Small intestine (tissue), 7 donors: ENCODE results near the gene HDAC11. TPM values are rescaled to one million over a fixed set of nuclear protein-coding genes. Genes with fewer than 3 reads are reported as not detected.

Source experiments
- DNase-seq, 2 donors: peaks; one replicate each; pipeline versions ENCODE4 v3.0.0 to v3.0.0-alpha.2; 2013
- FAIRE-seq: peaks from 2 replicates; lab custom pipeline; 2012; peaks lifted over from hg19 to GRCh38; lab: Jason Lieb, UNC
- H3K27ac ChIP-seq, 3 donors: one replicate each; pipeline ENCODE4 v1.5.1; 2013; ENCODE audit warnings: low read length in 2 of 3, mild to moderate bottlenecking in 2 of 3, control low read depth in 1 of 3, inconsistent platforms in 1 of 3, low read depth in 1 of 3, moderate library complexity in 1 of 3
- H3K27me3 ChIP-seq, 3 donors: one replicate each; pipeline ENCODE4 v1.6.1; 2013; ENCODE audit warnings: low read length in 3 of 3, inconsistent platforms in 1 of 3; ENCODE audit not compliant: control insufficient read depth in 3 of 3, insufficient read depth in 3 of 3
- H3K36me3 ChIP-seq, 3 donors: one replicate each; pipeline ENCODE4 v1.6.1; 2013; ENCODE audit warnings: low read length in 3 of 3, inconsistent platforms in 1 of 3, low read depth in 1 of 3, mild to moderate bottlenecking in 1 of 3, moderate library complexity in 1 of 3; ENCODE audit not compliant: control insufficient read depth in 3 of 3, insufficient read depth in 2 of 3
- H3K4me1 ChIP-seq, 3 donors: one replicate each; pipeline ENCODE4 v1.6.1; 2013; ENCODE audit warnings: low read length in 2 of 3, inconsistent platforms in 1 of 3, low read depth in 1 of 3, mild to moderate bottlenecking in 1 of 3, moderate library complexity in 1 of 3; ENCODE audit not compliant: control insufficient read depth in 3 of 3, insufficient read depth in 2 of 3
- H3K4me3 ChIP-seq, 3 donors: one replicate each; pipeline ENCODE4 v1.5.1; 2013; ENCODE audit warnings: low read length in 3 of 3, control low read depth in 1 of 3, inconsistent platforms in 1 of 3, low read depth in 1 of 3, mild to moderate bottlenecking in 1 of 3, moderate library complexity in 1 of 3
- H3K9me3 ChIP-seq, 2 donors: one replicate each; pipeline ENCODE4 v1.6.1; 2013; ENCODE audit warnings: low read depth in 1 of 2, low read length in 1 of 2; ENCODE audit not compliant: control insufficient read depth in 2 of 2, insufficient read depth in 1 of 2
- WGBS, 3 donors: extraction: QIAGEN DNeasy Blood & Tissue Kit; methylation state at CpG; one replicate each; pipeline ENCODE4 v1.1.7; 2013; 5-methylcytosine and 5-hydroxymethylcytosine counted together
- polyA plus RNA-seq, 4 donors: library from polyadenylated mRNA; stranded (reverse) in 3 of 4; unstranded in 1 of 4; fragments of 200-250 nt in 3 of 4; fragments of 120-200 nt in 1 of 4; gene quantifications; one replicate each; pipeline versions ENCODE4 v1.2.1 to v1.2.3, GENCODE V29; 2013
- donor health status: healthy with polysubstance abuse.
- donor health status: control.
- donor health status: control.
- donor health status: Bipolar disorder and iron deficiency.
- donor health status: healthy.

HDAC11 gene
- polyA plus RNA-seq, 4 donors: 12.4 to 20.8 (median 18.7) TPM

- no peak for DNase-seq
- no peak overlapping the region for H3K27ac ChIP-seq
- H3K4me1 ChIP-seq: no peaks in the 10 kb centered on the region
- no peaks in the 10 kb centered on the region for H3K27me3 ChIP-seq
- no peaks in the 10 kb centered on the region for H3K9me3 ChIP-seq
- WGBS, 3 donors: 73 to 81% (median 81%) methylated on average over 9 of the region's 9 CpGs
- no peak overlapping the region for H3K4me3 ChIP-seq
- FAIRE-seq: no peak
- H3K36me3 ChIP-seq: no peaks in the 10 kb centered on the region
Measured at GRCh38 chr3:13535905-13536304, 55.8 kb downstream of the HDAC11 start.

GRCh38 chr3:13536432-13536831 lies 56.3 kb downstream of the HDAC11 start:
- 63 to 79% (median 72%) methylated on average over 3 of the region's 3 CpGs for WGBS, 3 donors
- Histone ChIP-seq H3K27me3 (no peaks in the 10 kb centered on the region), H3K9me3 (no peaks in the 10 kb centered on the region), H3K4me3 (no peak overlapping the region), H3K27ac (no peak overlapping the region), H3K36me3 (no peaks in the 10 kb centered on the region), H3K4me1 (no peaks in the 10 kb centered on the region)
- FAIRE-seq (no peak), DNase-seq (no peak)

DNA sequence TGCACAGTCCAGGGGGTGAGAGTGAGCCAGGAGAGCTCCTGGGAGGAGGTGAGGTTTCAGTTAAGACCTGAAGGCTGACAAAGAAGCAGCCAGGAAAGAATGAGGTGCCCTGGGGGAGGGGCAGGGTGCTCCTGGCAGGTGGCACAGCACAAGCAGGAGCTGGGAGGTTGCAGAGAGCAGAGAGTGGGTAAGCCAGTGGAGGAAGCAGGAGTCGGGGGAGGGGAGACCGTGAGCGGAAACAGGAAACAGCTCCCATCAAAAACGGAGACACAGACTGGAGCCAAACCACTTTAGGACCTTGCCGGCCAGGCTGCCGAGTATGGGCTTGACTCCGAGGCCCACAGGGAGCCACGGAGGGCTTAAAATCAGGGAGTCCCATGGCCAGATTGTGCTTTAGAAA lies 56.7 kb downstream of the HDAC11 start:
- Histone ChIP-seq H3K4me1 (no peaks in the 10 kb centered on the region), H3K36me3 (no peaks in the 10 kb centered on the region), H3K9me3 (no peaks in the 10 kb centered on the region), H3K27ac (no peak overlapping the region), H3K4me3 (no peak overlapping the region), H3K27me3 (no peaks in the 10 kb centered on the region)
- DNase-seq (no peak), FAIRE-seq (no peak)
- WGBS, 3 donors: 20 to 47% (median 27%) methylated on average over 8 of the region's 8 CpGs

DNA sequence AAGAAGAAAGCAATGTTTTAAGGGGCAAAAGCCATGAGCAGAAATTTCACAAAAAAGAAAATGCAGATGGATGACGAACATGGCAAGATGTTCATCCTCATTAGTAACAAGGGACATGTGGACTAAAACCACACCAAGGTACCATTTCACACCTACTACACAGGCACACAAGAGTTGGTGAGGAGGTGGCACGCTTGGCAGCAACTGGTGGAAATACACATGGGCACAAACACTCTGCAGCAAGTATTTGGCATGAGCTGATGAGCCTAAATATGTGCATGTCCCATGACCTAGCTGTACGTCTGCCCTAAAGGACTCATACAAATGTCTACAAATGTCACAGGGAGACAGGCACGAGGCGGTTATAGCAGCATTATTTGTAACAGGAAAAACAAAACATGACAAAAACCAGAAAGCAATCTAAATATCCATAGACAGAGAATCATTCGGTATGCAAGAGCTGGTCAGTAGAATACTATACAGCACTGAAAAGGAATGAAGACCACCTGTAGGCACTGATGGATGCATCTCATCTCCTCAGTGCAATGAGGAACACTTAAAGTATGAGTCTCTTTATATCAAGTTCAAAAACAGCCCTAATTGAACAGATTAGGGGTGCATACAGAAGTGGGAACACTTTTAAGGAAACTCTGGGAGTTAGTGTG lies 57.3 kb downstream of the HDAC11 start:
- no peaks in the 10 kb centered on the region for H3K27me3 ChIP-seq
- H3K4me3 ChIP-seq: no peak overlapping the region
- H3K9me3 ChIP-seq: no peaks in the 10 kb centered on the region
- DNase-seq: no peak
- 92 to 96% (median 93%) methylated on average over 6 of the region's 6 CpGs for WGBS, 3 donors
- no peak overlapping the region for H3K27ac ChIP-seq
- no peak for FAIRE-seq
- no peaks in the 10 kb centered on the region for H3K4me1 ChIP-seq
- no peaks in the 10 kb centered on the region for H3K36me3 ChIP-seq

DNA sequence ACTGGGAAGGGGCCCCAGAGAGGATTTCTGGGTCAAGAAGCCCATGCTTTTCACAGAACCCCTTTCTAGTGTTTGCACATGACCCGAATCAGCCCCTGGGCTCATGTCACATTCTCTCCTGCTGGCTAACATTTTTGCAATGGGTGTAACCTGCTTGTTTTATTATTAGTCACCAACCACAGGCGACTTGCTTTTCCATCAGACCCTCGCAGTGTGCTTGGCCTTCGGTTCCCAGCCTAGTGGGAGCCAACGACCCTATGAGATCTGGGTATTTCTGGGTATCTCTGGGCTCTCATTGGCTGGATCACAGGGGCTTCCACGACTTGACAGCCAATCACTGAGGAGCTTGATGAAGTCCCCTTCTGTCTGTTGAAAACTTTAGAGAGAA lies 57.8 kb downstream of the HDAC11 start:
- no peaks in the 10 kb centered on the region for H3K27me3 ChIP-seq
- no peaks in the 10 kb centered on the region for H3K36me3 ChIP-seq
- H3K4me1 ChIP-seq: no peaks in the 10 kb centered on the region
- DNase-seq: no peak
- no peak overlapping the region for H3K27ac ChIP-seq
- no peaks in the 10 kb centered on the region for H3K9me3 ChIP-seq
- FAIRE-seq: no peak
- 59 to 68% (median 64%) methylated on average over 6 of the region's 6 CpGs for WGBS, 3 donors
- H3K4me3 ChIP-seq: no peak overlapping the region

DNA sequence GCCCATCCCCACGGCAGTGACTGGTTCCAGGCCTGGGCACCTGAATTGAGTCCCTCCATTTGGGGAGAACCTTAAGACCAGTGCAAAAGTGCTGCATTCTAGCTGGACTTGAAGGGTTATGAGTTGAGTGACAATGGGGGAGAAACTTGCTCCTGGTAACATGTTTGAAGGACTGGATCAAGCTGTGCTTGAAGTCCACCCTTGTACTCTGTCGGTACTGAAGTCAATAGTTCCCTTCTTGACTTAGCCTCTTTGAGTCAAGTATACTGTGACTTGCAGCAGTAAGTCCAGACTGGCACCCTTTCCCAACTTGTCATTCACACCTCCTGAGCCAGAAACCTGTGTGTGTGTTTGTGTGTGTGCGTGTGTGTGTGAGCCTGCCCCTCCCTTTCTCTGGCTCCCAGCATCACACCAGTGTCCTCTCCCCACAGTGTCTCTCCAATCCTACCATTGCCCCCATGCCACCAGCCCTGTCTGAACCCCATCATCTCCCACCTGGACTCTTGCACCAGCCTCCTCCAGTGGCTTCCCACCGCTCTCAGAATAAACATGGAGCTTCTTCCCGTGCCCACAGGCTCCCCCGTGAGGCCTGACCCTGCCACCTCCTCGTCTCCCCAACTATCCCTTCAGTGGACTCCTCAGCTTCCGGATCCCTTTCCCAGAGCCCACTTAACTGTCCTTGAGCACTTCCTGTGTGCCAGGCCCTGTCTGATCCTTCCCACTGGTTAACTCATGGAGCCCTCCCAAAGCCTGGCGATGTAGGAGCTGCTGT lies 58.6 kb downstream of the HDAC11 start:
- Histone ChIP-seq H3K36me3 (no peaks in the 10 kb centered on the region), H3K27ac (no peak overlapping the region), H3K4me1 (no peaks in the 10 kb centered on the region), H3K4me3 (no peak overlapping the region), H3K9me3 (no peaks in the 10 kb centered on the region), H3K27me3 (peaks cover 0 to 4% (median 0%) of the 10 kb centered on the region in 3 donors)
- FAIRE-seq: no peak
- DNase-seq: no peak
- WGBS, 3 donors: 78 to 84% (median 84%) methylated on average over 9 of the region's 9 CpGs

DNA sequence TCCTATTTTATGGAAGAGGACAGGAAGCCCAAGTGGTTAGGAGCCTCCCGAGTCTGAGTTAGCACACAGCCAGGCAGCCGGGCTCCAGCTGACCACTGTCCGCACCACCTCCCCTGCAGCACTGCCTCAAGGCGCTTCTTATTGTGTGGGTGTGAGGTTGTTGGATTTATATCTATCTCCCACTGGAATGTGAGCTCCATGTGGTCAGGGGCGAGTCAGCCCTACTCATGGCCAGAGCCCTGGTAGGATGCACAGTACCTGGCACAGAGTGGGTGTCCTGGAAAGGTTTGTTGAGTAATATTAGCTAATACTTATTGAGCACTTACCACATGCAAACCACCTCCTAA lies 59.2 kb downstream of the HDAC11 start:
- Histone ChIP-seq H3K4me1 (no peaks in the 10 kb centered on the region), H3K9me3 (no peaks in the 10 kb centered on the region), H3K36me3 (no peaks in the 10 kb centered on the region), H3K27me3 (peaks cover 0 to 4% (median 0%) of the 10 kb centered on the region in 3 donors), H3K4me3 (no peak overlapping the region), H3K27ac (no peak overlapping the region)
- FAIRE-seq (no peak), DNase-seq (no peak)
- 83 to 90% (median 89%) methylated on average over 5 of the region's 5 CpGs for WGBS, 3 donors

DNA sequence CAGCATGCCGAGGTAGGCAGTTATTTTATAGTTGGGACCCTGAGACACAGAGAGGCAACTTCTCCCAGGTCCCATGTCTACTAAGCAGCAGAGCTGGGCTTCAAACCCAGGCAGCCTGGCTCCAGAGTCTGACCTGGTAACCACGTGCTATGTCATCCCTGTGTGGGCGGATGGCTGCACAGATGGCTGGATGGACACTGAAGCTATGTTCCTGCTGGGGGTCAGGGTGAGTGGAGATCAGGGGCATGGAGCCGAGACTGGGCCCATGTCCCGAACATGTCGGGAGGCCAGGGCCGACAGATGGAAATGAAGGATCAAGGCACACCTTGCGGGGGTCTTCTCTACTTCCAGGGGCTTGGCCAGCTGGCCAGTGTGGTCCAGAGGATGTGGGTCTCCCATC lies 59.6 kb downstream of the HDAC11 start:
- Histone ChIP-seq H3K4me1 (no peaks in the 10 kb centered on the region), H3K36me3 (no peaks in the 10 kb centered on the region), H3K27me3 (peaks cover 0 to 4% (median 0%) of the 10 kb centered on the region in 3 donors), H3K4me3 (no peak overlapping the region), H3K27ac (no peak overlapping the region), H3K9me3 (no peaks in the 10 kb centered on the region)
- FAIRE-seq: no peak
- WGBS, 3 donors: 82 to 85% (median 84%) methylated on average over 8 of the region's 8 CpGs
- DNase-seq: no peak
